ENCODE results near the gene AGTRAP.

AGTRAP gene

GRCh38 chr1:11784993-11785769 is 49.2 kb downstream of the AGTRAP start:
- peak; percentile 70 for DNase-seq

GRCh38 chr1:11786168-11786567 is 50.2 kb downstream of the AGTRAP start:
- no peak for DNase-seq

- no peak for DNase-seq
These were observed 51.4 kb downstream of the AGTRAP start for GRCh38 chr1:11787251-11787803.

GRCh38 chr1:11787804-11788436 is 52.0 kb downstream of the AGTRAP start:
- DNase-seq = no peak

- DNase-seq = no peak
These were observed 52.7 kb downstream of the AGTRAP start for GRCh38 chr1:11788549-11789053.

GRCh38 chr1:11789126-11790067 is 53.5 kb downstream of the AGTRAP start:
- DNase-seq = no peak

GRCh38 chr1:11790101-11790879 is 54.4 kb downstream of the AGTRAP start:
- no peak for DNase-seq

- DNase-seq = no peak
These were observed 55.2 kb downstream of the AGTRAP start for GRCh38 chr1:11790880-11791715.

- DNase-seq = no peak
These were observed 56.2 kb downstream of the AGTRAP start for GRCh38 chr1:11792106-11792505.

- no peak for DNase-seq
These were observed 57.9 kb downstream of the AGTRAP start for GRCh38 chr1:11793819-11794218.

- DNase-seq = no peak
These were observed 58.7 kb downstream of the AGTRAP start for GRCh38 chr1:11794446-11795237.

- no peak for DNase-seq
These were observed 59.4 kb downstream of the AGTRAP start for GRCh38 chr1:11795238-11795890.

- no peak for DNase-seq
These were observed 60.3 kb downstream of the AGTRAP start for GRCh38 chr1:11796036-11796828.

- DNase-seq = no peak
These were observed 61.7 kb downstream of the AGTRAP start for GRCh38 chr1:11797525-11798216.

GRCh38 chr1:11799099-11799498 is 63.2 kb downstream of the AGTRAP start:
- no peak for DNase-seq

GRCh38 chr1:11799896-11800295 is 64.0 kb downstream of the AGTRAP start:
- DNase-seq = no peak

- DNase-seq = no peak
These were observed 64.4 kb downstream of the AGTRAP start for GRCh38 chr1:11800391-11800755.

Data from 8988T (cell line).